Neural crest cell (in vitro differentiated cells): Measurements from ENCODE around the gene SND1. TPM values are rescaled to one million over a fixed set of nuclear protein-coding genes. Genes with fewer than 3 reads are reported as not detected.

ENCODE experiments used
- DNase-seq: peaks from one replicate; pipeline ENCODE4 v3.0.0; 2021; ENCODE audit warnings: low read depth, mixed read lengths, low spot score
- H3K27ac Mint-ChIP-seq: one replicate; pipeline ENCODE4 v1.8.0; 2021; ENCODE audit warnings: mild to moderate bottlenecking, mixed read lengths; ENCODE audit not compliant: unreplicated experiment
- H3K27me3 Mint-ChIP-seq: 2 replicates; pipeline ENCODE4 v1.8.0; 2021; ENCODE audit warnings: low read depth, mild to moderate bottlenecking, mixed read lengths
- H3K36me3 Mint-ChIP-seq: 2 replicates; pipeline ENCODE4 v1.8.0; 2021; ENCODE audit warnings: low read depth, mild to moderate bottlenecking, mixed read lengths
- H3K4me1 Mint-ChIP-seq: 2 replicates; pipeline ENCODE4 v1.8.0; 2021; ENCODE audit warnings: mixed read lengths
- H3K4me3 Mint-ChIP-seq: one replicate; pipeline ENCODE4 v1.8.0; 2021; ENCODE audit warnings: mild to moderate bottlenecking, mixed read lengths
- H3K9me3 Mint-ChIP-seq: 2 replicates; pipeline ENCODE4 v1.8.0; 2021; ENCODE audit warnings: mixed read lengths
- CTCF ChIP-seq: fragments of 200-600 bp; sonication (generic); conservative IDR thresholded peaks from 2 replicates; pipeline ENCODE4 v1.5.0; 2021; ENCODE audit warnings: antibody characterized with exemption, mild to moderate bottlenecking
- total RNA-seq: library from RNA; stranded (reverse); gene quantifications from 2 replicates; pipeline ENCODE4 v1.2.1, GENCODE V29; 2021

SND1 gene
- total RNA-seq, 1 donor from 2014 or later: 184 TPM

- H3K27me3 Mint-ChIP-seq: peaks cover 30% of the 10 kb centered on the region
- no peak for DNase-seq
- no peak overlapping the region for H3K27ac Mint-ChIP-seq
- no peaks in the 10 kb centered on the region for H3K9me3 Mint-ChIP-seq
- no peak for TF ChIP-seq CTCF
- H3K4me1 Mint-ChIP-seq: peaks cover 8% of the 10 kb centered on the region
- H3K4me3 Mint-ChIP-seq: peak overlapping the region; percentile 50
- H3K36me3 Mint-ChIP-seq: no peaks in the 10 kb centered on the region
Measured at GRCh38 chr7:128132426-128133069, 480.6 kb downstream of the SND1 start.

GRCh38 chr7:128135159-128135514 lies 483.1 kb downstream of the SND1 start:
- H3K27ac Mint-ChIP-seq: no peak overlapping the region
- no peak for DNase-seq

GRCh38 chr7:128135515-128136214 lies 483.7 kb downstream of the SND1 start:
- Mint-ChIP-seq H3K27me3 (peaks cover 49% of the 10 kb centered on the region), H3K9me3 (no peaks in the 10 kb centered on the region), H3K27ac (peak overlapping the region; percentile 36), H3K4me1 (peaks cover 8% of the 10 kb centered on the region), H3K4me3 (peak overlapping the region; percentile 92), H3K36me3 (no peaks in the 10 kb centered on the region)
- peak; percentile 70 for DNase-seq
- peak; percentile 96 for TF ChIP-seq CTCF

More at GRCh38 chr7:128135159-128135514, 483.1 kb downstream of the SND1 start:
- Mint-ChIP-seq H3K27me3 (peaks cover 49% of the 10 kb centered on the region), H3K36me3 (no peaks in the 10 kb centered on the region), H3K4me1 (peaks cover 8% of the 10 kb centered on the region), H3K9me3 (no peaks in the 10 kb centered on the region), H3K4me3 (peak overlapping the region; percentile 81)
- TF ChIP-seq CTCF: no peak

- H3K4me3 Mint-ChIP-seq: peak overlapping the region; percentile 92
- no peaks in the 10 kb centered on the region for H3K36me3 Mint-ChIP-seq
- peak overlapping the region; percentile 36 for H3K27ac Mint-ChIP-seq
- peaks cover 54% of the 10 kb centered on the region for H3K27me3 Mint-ChIP-seq
- H3K9me3 Mint-ChIP-seq: no peaks in the 10 kb centered on the region
- peak; percentile 36 for DNase-seq
- peaks cover 8% of the 10 kb centered on the region for H3K4me1 Mint-ChIP-seq
- TF ChIP-seq CTCF: no peak
Measured at GRCh38 chr7:128136215-128136597, 484.2 kb downstream of the SND1 start.

- no peaks in the 10 kb centered on the region for H3K9me3 Mint-ChIP-seq
- H3K4me3 Mint-ChIP-seq: peak overlapping the region; percentile 68
- H3K4me1 Mint-ChIP-seq: peaks cover 8% of the 10 kb centered on the region
Measured at GRCh38 chr7:128137181-128137580, 485.2 kb downstream of the SND1 start.

More at GRCh38 chr7:128137181-128137580, 485.2 kb downstream of the SND1 start:
- TF ChIP-seq CTCF: no peak
- no peak overlapping the region for H3K27ac Mint-ChIP-seq
- no peak for DNase-seq
- no peaks in the 10 kb centered on the region for H3K36me3 Mint-ChIP-seq
- peaks cover 59% of the 10 kb centered on the region for H3K27me3 Mint-ChIP-seq
